SKM-1 treated with dmso at 0.1 percent for 144 hours (cell line): ENCODE data around the gene GAR1.
"Not testable (repeated sequence)": the region's sequence is repeated elsewhere in the genome, so short reads cannot be mapped to it uniquely, and the experiment has no call there.

Experiments
- DNase-seq: peaks from one replicate; lab custom pipeline; 2025; ENCODE audit not compliant: unreplicated experiment; lab: John Stamatoyannopoulos, UW

GAR1 gene

DNA sequence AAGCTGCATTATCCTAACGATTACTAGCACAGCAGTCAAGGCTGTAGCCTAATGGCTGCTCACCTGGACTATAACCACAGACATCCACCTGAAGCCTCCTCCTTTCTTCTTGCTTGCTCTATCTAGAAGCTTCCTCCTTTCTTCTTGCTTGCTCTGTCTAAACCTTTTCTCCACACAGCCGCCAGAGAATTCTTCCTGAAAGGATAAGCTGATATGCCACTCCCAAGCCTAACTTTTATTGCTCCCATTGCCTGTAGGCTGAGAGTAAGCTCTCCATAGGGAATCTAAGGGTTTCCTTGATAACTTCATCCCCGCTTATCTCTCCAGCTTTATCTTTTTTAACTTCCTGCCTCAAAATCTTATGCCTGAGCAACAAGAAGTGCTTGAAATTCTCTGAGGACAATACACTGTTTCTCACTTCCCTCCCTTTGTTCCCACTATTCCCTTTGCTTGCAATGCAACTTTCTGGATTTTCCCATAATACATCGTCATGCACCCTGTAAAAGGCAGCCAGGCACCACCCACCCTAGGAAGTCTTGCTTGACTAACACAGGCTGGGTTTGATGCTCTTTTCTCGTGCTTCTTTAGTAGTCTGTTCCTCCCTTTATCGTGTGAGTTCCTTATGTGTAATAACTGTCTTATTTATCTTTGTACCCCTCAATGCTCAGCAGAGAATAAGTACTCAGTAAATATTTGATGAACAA lies 31.0 kb downstream of the GAR1 start:
- DNase-seq: no peak

DNA sequence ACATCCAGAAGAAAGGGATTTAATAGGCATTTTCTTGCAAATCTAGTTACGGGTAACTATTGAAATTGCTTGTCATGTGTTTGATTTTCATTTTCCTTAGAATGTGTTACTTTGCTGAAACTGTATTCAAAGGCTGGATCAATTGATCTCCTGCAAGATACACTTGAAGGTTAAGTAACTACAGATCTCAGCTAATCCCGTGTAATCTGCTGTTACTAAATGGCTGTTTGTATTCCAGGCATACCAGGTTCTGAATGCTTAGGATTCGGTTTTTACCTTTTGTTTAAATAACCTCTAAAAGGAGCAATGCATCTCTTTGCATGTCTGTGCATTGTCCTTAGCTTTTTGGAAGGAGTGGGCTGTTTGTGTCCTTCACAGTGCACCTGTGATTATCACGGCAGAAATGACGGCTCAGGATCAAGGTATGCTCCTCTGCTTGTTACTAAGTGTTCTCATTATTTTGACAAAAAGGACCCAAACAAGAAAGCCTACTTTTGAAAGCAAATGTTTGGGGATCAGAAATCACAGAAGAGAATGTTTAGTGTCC lies 32.4 kb downstream of the GAR1 start, which contains the start of gene LRIT3:
TSS of gene LRIT3 (plus strand) at position 212 of the 547 bp plus-strand sequence. CDS start at position 307, 95 bp downstream.
- no peak for DNase-seq

- no peak for DNase-seq
These were observed 32.9 kb downstream of the GAR1 start for GRCh38 chr4:109848501-109848900.

- no peak for DNase-seq
These were observed 35.0 kb downstream of the GAR1 start for GRCh38 chr4:109850601-109851000.

DNA sequence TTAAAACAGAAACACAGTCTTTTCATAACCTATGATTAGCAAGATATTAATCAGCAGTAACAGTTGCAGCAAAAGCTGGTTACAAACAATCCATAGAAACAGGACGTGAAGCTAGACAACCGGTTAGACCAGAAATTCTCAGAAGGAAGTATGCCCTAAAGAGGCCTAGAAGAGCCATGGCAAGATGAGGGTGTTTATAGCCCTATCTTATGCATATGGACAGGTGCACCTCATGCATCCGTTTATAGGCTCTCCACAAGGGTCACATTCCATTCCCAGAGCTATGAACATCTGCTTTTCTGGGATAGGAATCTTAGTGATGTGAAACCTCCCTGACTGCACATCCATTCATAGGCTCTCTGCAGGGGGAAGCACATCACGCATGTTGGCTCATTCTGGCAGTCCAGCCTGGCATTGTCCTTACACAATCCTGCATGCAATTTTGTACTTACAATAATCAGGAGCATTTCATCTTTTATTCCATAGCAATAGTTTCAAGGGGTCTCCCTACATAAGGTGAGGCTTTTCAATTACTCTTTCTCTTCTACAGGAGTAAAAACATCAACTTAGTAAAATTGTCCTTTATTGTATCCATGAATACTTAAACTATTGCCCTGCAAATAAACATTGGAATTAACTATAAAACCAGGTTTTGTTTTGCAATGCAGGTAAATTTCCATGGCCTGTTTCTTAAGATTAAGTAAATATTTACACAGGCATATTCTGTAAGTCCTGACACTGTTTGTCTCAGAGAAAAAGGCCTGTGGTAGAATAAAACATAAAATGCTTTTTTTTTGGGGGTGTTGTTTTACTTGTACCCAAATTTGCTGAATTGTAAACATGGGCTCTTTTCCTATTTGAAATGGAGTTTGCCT lies 44.1 kb downstream of the GAR1 start:
- not testable (repeated sequence) for DNase-seq

- no peak for DNase-seq
These were observed 45.7 kb downstream of the GAR1 start for GRCh38 chr4:109861271-109861670.

GRCh38 chr4:109861916-109862511 lies 46.5 kb downstream of the GAR1 start:
- DNase-seq: no peak

- no peak for DNase-seq
These were observed 48.6 kb downstream of the GAR1 start for GRCh38 chr4:109864134-109864533.

GRCh38 chr4:109870061-109870460 lies 54.5 kb downstream of the GAR1 start:
- DNase-seq: no peak

- DNase-seq: no peak
These were observed 56.5 kb downstream of the GAR1 start for GRCh38 chr4:109872065-109872464.

DNA sequence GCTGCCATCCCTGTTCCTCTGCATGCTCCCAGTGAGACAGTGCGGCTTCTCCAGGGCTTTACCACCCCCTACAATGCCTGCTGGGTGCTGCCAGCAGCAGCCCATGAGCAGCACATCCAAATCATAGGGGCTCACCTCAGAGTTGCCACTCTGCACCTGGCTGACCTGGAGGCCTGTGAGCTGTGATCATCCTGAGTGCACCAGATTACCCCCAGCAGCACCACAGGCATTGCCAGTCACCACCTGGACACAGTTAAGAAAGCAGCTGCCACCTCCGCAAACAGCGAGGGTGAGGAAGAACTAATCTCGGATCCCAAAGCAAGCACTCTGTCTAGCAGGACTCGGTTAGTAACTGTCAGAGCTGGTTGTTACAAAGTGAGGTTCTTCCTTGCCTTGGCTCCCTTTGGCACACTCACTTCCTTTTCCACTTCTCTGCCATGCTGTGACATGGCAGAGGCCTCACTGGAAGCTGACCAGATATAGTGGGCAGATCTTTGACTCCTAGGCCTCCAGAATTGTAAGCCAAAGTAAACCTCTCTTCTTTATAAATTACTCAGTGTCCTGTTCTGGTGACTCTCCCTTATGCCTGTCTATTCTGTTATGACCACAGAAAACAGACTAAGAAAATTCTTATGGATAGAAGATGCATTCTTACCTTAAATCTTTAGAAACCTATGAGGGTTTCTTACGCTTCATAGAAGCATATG lies 57.5 kb downstream of the GAR1 start:
- DNase-seq: no peak

GRCh38 chr4:109873791-109874514 lies 58.4 kb downstream of the GAR1 start:
- no peak for DNase-seq
